Erythroblast (primary cell): Measurements from ENCODE around the gene SH3D19.

Source experiments
- GATA1 ChIP-seq: IDR thresholded peaks from 2 replicates; pipeline ENCODE4 v1.6.1; 2011; ENCODE audit warnings: low read depth, mild to moderate bottlenecking, control low read depth, low read length, moderate library complexity
- POLR2A ChIP-seq: IDR thresholded peaks from 2 replicates; pipeline ENCODE4 v1.6.1; 2011; ENCODE audit warnings: mild to moderate bottlenecking, low read length

DNA sequence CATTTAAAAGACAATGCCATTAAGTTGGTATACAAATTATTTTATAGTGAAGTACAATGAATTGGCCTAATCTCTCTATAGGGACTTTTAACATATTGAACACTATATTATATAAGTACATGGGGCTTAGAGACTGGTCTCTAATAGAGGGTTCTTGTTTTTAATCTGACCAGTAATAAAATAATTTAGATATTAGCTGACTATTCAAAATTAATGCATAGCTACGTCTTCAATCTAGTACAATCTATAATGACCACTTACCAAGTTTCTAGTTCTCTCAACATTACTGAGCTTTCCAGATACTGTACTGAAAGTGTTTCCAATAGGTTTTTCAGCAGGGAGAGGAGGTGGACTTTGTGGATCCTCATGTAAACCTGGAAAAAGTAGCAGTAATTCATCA lies 166.4 kb downstream of the SH3D19 start:
- TF ChIP-seq POLR2A (no peak), GATA1 (no peak)
